Activated B cell treated with CpG ODN at 0.5 μM for 24 hours (primary cell): ENCODE measurements around the gene KIAA0232. TPM values are rescaled to one million over a fixed set of nuclear protein-coding genes. Genes with fewer than 3 reads are reported as not detected.

Experiments used
- ATAC-seq: fragments of 200-7000 bp; cut with Tn5 transposase; one replicate; pipeline ENCODE4 v1.10.0; 2021; ENCODE audit warnings: low read depth, mild to moderate bottlenecking, moderate library complexity
- CTCF ChIA-PET: fragments of 350-600 bp; sonication (Branson Sonifier 250); formaldehyde crosslinking; loops from one replicate; lab custom pipeline; 2021; ENCODE audit warnings: antibody characterized with exemption; lab: Charles Lee
- POLR2A ChIA-PET: fragments of 350-600 bp; sonication (Branson Sonifier 250); formaldehyde crosslinking; loops from one replicate; lab custom pipeline; 2021; ENCODE audit warnings: antibody characterized with exemption; lab: Charles Lee
- DNase-seq: peaks from one replicate; pipeline ENCODE4 v3.0.0; 2022
- H3K27ac Mint-ChIP-seq: one replicate; pipeline ENCODE4 v1.8.0; 2020; ENCODE audit warnings: mixed read lengths
- H3K27me3 Mint-ChIP-seq: one replicate; pipeline ENCODE4 v1.8.0; 2021; ENCODE audit warnings: mixed read lengths
- H3K36me3 Mint-ChIP-seq: one replicate; pipeline ENCODE4 v1.8.0; 2021; ENCODE audit warnings: low read depth, mixed read lengths
- H3K4me1 Mint-ChIP-seq: one replicate; pipeline ENCODE4 v1.8.0; 2021; ENCODE audit warnings: mixed read lengths
- H3K4me3 Mint-ChIP-seq: one replicate; pipeline ENCODE4 v1.8.0; 2020; ENCODE audit warnings: mild to moderate bottlenecking, mixed read lengths
- H3K9me3 Mint-ChIP-seq: one replicate; pipeline ENCODE4 v1.8.0; 2020; ENCODE audit warnings: mixed read lengths
- CTCF ChIP-seq: fragments of 200-600 bp; IDR thresholded peaks from one replicate; pipeline ENCODE4 v1.8.0; 2022; ENCODE audit warnings: antibody characterized with exemption, mild to moderate bottlenecking
- intact Hi-C: fragments of 100-400 bp; cut with micrococcal nuclease; formaldehyde crosslinking; loops from one replicate; pipeline ENCODE4 v1.15.1; 2024
- total RNA-seq: library from RNA; stranded (reverse); gene quantifications from 2 replicates; pipeline ENCODE4 v1.2.3, GENCODE V29; 2022

KIAA0232 gene
- total RNA-seq, 1 donor from 2014 or later, result 15.5 TPM

GRCh38 chr4:6877067-6877466 lies 94.5 kb downstream of the KIAA0232 start:
- ATAC-seq, result no peak
- Mint-ChIP-seq H3K9me3 (no peaks in the 10 kb centered on the region), H3K27me3 (no peaks in the 10 kb centered on the region), H3K27ac (no peak overlapping the region), H3K4me3 (no peak overlapping the region), H3K4me1 (peaks cover 12% of the 10 kb centered on the region), H3K36me3 (peaks cover 67% of the 10 kb centered on the region)
- no peak for DNase-seq
- no peak for TF ChIP-seq CTCF
- intact Hi-C loops, result loop anchor here (10.0 kb wide), 1 partner anchor 302 kb away; the partner anchor contains the start of gene MAN2B2
- POLR2A ChIA-PET, result no interaction called here
- CTCF ChIA-PET, result no interaction called here

GRCh38 chr4:6878451-6879059 lies 96.0 kb downstream of the KIAA0232 start:
- ChIA-PET CTCF (no interaction called here), POLR2A (no interaction called here)
- no peaks in the 10 kb centered on the region for H3K27me3 Mint-ChIP-seq
- no peak for TF ChIP-seq CTCF
- peaks cover 71% of the 10 kb centered on the region for H3K36me3 Mint-ChIP-seq
- no peaks in the 10 kb centered on the region for H3K9me3 Mint-ChIP-seq
- peaks cover 12% of the 10 kb centered on the region for H3K4me1 Mint-ChIP-seq
- DNase-seq, result no peak
- no peak for ATAC-seq
- no peak overlapping the region for H3K27ac Mint-ChIP-seq
- H3K4me3 Mint-ChIP-seq, result no peak overlapping the region
- intact Hi-C loops, result loop anchor here (10.0 kb wide), 1 partner anchor 304 kb away; the partner anchor contains the start of gene MAN2B2

- Mint-ChIP-seq H3K4me1 (peaks cover 5% of the 10 kb centered on the region), H3K9me3 (no peaks in the 10 kb centered on the region), H3K36me3 (peaks cover 64% of the 10 kb centered on the region), H3K27ac (no peak overlapping the region), H3K4me3 (no peak overlapping the region), H3K27me3 (no peaks in the 10 kb centered on the region)
- DNase-seq, result no peak
- CTCF ChIA-PET, result no interaction called here
- POLR2A ChIA-PET, result no interaction called here
- no peak for TF ChIP-seq CTCF
- intact Hi-C loops, result no loop called here
- ATAC-seq, result no peak
These were observed 98.2 kb downstream of the KIAA0232 start for GRCh38 chr4:6880691-6881090.

- ChIA-PET POLR2A (no interaction called here), CTCF (interaction anchor here (1.3 kb wide), 1 partner anchor 8 kb away, joined by 8 read pairs; no protein-coding TSS in a partner anchor)
- Mint-ChIP-seq H3K9me3 (no peaks in the 10 kb centered on the region), H3K27me3 (no peaks in the 10 kb centered on the region), H3K4me3 (no peak overlapping the region), H3K36me3 (peaks cover 58% of the 10 kb centered on the region), H3K27ac (no peak overlapping the region), H3K4me1 (no peaks in the 10 kb centered on the region)
- ATAC-seq (no peak), DNase-seq (no peak)
- TF ChIP-seq CTCF, result no peak
- intact Hi-C loops, result no loop called here
These were observed 99.4 kb downstream of the KIAA0232 start for GRCh38 chr4:6881908-6882307.

GRCh38 chr4:6884341-6884870 lies 101.9 kb downstream of the KIAA0232 start:
- ATAC-seq (no peak), DNase-seq (no peak)
- H3K27me3 Mint-ChIP-seq, result no peaks in the 10 kb centered on the region
- no peak overlapping the region for H3K27ac Mint-ChIP-seq
- POLR2A ChIA-PET, result no interaction called here
- H3K36me3 Mint-ChIP-seq, result peaks cover 35% of the 10 kb centered on the region
- intact Hi-C loops, result no loop called here
- TF ChIP-seq CTCF, result no peak
- no peak overlapping the region for H3K4me3 Mint-ChIP-seq
- no peaks in the 10 kb centered on the region for H3K9me3 Mint-ChIP-seq
- CTCF ChIA-PET, result interaction anchor here (3.0 kb wide), 1 partner anchor 11 kb away, joined by 17 read pairs; no protein-coding TSS in a partner anchor
- H3K4me1 Mint-ChIP-seq, result peaks cover 11% of the 10 kb centered on the region
